ENCODE results near the gene CACNG5.

Gene CACNG5

DNA sequence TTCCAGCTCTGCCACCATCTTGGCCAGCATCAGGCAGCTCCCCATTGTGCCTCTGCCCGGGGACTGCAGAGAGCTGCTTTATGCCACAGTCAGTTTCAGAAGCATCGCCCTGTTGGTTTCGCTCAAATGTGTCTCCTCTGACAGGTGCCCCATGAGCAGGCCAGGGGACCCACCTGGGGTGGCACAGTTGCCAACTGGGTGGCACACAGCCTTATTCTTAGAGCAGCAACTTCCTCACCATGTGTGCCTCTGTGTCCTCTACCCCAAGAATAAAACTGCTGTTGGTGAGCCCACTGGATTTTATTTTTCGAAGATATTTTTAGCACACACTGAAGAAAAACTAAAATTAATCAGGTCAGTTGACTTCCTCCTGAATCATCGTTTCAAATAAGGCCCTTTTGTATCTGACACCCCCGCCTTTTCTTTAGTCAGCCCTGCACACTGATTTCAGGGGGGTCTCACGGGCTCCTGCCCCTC is 44.9 kb upstream of the CACNG5 start:
- no peak for TF ChIP-seq GABPA (IDR thresholded peaks at IDR 0.05; ENCODE audit: low read depth)
- no peak for TF ChIP-seq POLR2AphosphoS5 (IDR thresholded peaks at IDR 0.05; ENCODE audit: low read depth)
- TF ChIP-seq, protein P1, sequence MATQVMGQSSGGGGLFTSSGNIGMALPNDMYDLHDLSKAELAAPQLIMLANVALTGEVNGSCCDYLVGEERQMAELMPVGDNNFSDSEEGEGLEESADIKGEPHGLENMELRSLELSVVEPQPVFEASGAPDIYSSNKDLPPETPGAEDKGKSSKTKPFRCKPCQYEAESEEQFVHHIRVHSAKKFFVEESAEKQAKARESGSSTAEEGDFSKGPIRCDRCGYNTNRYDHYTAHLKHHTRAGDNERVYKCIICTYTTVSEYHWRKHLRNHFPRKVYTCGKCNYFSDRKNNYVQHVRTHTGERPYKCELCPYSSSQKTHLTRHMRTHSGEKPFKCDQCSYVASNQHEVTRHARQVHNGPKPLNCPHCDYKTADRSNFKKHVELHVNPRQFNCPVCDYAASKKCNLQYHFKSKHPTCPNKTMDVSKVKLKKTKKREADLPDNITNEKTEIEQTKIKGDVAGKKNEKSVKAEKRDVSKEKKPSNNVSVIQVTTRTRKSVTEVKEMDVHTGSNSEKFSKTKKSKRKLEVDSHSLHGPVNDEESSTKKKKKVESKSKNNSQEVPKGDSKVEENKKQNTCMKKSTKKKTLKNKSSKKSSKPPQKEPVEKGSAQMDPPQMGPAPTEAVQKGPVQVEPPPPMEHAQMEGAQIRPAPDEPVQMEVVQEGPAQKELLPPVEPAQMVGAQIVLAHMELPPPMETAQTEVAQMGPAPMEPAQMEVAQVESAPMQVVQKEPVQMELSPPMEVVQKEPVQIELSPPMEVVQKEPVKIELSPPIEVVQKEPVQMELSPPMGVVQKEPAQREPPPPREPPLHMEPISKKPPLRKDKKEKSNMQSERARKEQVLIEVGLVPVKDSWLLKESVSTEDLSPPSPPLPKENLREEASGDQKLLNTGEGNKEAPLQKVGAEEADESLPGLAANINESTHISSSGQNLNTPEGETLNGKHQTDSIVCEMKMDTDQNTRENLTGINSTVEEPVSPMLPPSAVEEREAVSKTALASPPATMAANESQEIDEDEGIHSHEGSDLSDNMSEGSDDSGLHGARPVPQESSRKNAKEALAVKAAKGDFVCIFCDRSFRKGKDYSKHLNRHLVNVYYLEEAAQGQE (IDR thresholded peaks at IDR 0.05; ENCODE audit: insufficient replicate concordance, low read depth), result no peak
- TF ChIP-seq SPI1 (IDR thresholded peaks at IDR 0.05; ENCODE audit: borderline replicate concordance, low read depth), result no peak
- TF ChIP-seq CTCF (IDR thresholded peaks at IDR 0.05; ENCODE audit: insufficient read depth, low read length), result no peak
- no peak overlapping the region for H3K4me3 ChIP-seq (replicated peaks; ENCODE audit: insufficient read depth, low read length)
- no peak overlapping the region for H3K27ac ChIP-seq (replicated peaks)
- no peak for DNase-seq (ENCODE audit: low read depth in 1 of 2, low spot score in 1 of 2)
- H3K27me3 ChIP-seq (ENCODE audit: insufficient read depth, poor library complexity, severe bottlenecking), result no peaks in the 10 kb centered on the region

DNA sequence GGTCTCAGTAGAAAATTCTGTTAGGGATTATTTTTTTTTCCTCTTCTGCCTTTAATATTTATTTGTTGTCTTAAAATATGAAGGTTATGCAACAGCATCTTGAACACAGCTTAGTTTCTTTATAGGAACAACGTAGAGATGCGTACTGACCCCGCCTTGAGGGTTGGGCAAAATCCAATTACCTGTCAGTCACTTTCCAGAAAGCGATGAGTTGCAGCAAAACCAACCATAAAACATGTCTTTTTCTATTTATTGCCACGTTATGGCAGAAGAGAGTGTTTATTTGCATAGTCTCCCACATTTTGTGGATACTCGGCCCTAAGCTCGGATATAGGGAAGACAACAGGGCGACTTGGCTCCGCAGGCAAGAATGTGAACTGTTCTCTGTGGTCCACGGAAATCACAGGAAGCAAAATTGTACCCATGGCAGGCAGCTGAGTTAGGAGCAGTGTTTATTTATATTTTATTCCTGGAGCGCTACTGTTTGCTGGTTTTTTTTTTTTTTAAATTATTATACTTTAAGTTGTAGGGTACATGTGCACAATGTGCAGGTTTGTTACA is 44.3 kb upstream of the CACNG5 start:
- no peak overlapping the region for H3K4me3 ChIP-seq (replicated peaks; ENCODE audit: insufficient read depth, low read length)
- DNase-seq (ENCODE audit: low read depth in 1 of 2, low spot score in 1 of 2), result no peak
- H3K27me3 ChIP-seq (ENCODE audit: insufficient read depth, poor library complexity, severe bottlenecking), result no peaks in the 10 kb centered on the region
- peak overlapping the region; percentile 70 for H3K27ac ChIP-seq (replicated peaks)
- TF ChIP-seq GABPA (IDR thresholded peaks at IDR 0.05; ENCODE audit: low read depth) (no peak), CTCF (IDR thresholded peaks at IDR 0.05; ENCODE audit: insufficient read depth, low read length) (no peak), POLR2AphosphoS5 (IDR thresholded peaks at IDR 0.05; ENCODE audit: low read depth) (no peak)

- Histone ChIP-seq H3K4me3 (replicated peaks; ENCODE audit: insufficient read depth, low read length) (no peak overlapping the region), H3K27ac (replicated peaks) (peak overlapping the region; percentile 70), H3K27me3 (ENCODE audit: insufficient read depth, poor library complexity, severe bottlenecking) (no peaks in the 10 kb centered on the region)
- TF ChIP-seq POLR2AphosphoS5 (IDR thresholded peaks at IDR 0.05; ENCODE audit: low read depth), result peak; percentile 45; the same call in 1 of the 2 replicates
- TF ChIP-seq, protein P1 (IDR thresholded peaks at IDR 0.05; ENCODE audit: insufficient replicate concordance, low read depth), result no peak
- TF ChIP-seq CTCF (IDR thresholded peaks at IDR 0.05; ENCODE audit: insufficient read depth, low read length), result no peak
- no peak for TF ChIP-seq GABPA (IDR thresholded peaks at IDR 0.05; ENCODE audit: low read depth)
- TF ChIP-seq SPI1 (IDR thresholded peaks at IDR 0.05; ENCODE audit: borderline replicate concordance, low read depth), result peak; percentile 75; the same call in 1 of the 2 replicates
- peak in 1 of 2 experiments; percentile 84 for DNase-seq (ENCODE audit: low read depth in 1 of 2, low spot score in 1 of 2)
Measured at GRCh38 chr17:66791347-66791746, 43.6 kb upstream of the CACNG5 start.

- no peak overlapping the region for H3K27ac ChIP-seq (replicated peaks)
- TF ChIP-seq GABPA (IDR thresholded peaks at IDR 0.05; ENCODE audit: low read depth) (no peak), CTCF (IDR thresholded peaks at IDR 0.05; ENCODE audit: insufficient read depth, low read length) (no peak), POLR2AphosphoS5 (IDR thresholded peaks at IDR 0.05; ENCODE audit: low read depth) (no peak), SPI1 (IDR thresholded peaks at IDR 0.05; ENCODE audit: borderline replicate concordance, low read depth) (no peak)
- TF ChIP-seq, protein P1 (IDR thresholded peaks at IDR 0.05; ENCODE audit: insufficient replicate concordance, low read depth), result no peak
- no peak for DNase-seq (ENCODE audit: low read depth in 1 of 2, low spot score in 1 of 2)
- H3K4me3 ChIP-seq (replicated peaks; ENCODE audit: insufficient read depth, low read length), result no peak overlapping the region
- H3K27me3 ChIP-seq (ENCODE audit: insufficient read depth, poor library complexity, severe bottlenecking), result no peaks in the 10 kb centered on the region
Measured at GRCh38 chr17:66793814-66794213, 41.1 kb upstream of the CACNG5 start.
